Left ventricle myocardium superior (tissue), 1 donor: ENCODE results near the gene ZSWIM3. TPM values are rescaled to one million over a fixed set of nuclear protein-coding genes. Genes with fewer than 3 reads are reported as not detected.

Experiments used
- ATAC-seq: fragments of 200-7000 bp; cut with Tn5 transposase; one replicate; pipeline ENCODE4 v1.9.1; 2020; ENCODE audit warnings: mild to moderate bottlenecking, moderate library complexity
- DNase-seq: peaks from one replicate; pipeline ENCODE4 v3.0.0-alpha.2; 2020
- intact Hi-C: fragments of 100-400 bp; cut with micrococcal nuclease; formaldehyde crosslinking; loops from one replicate; pipeline ENCODE4 v1.11.0; 2022
- total RNA-seq: library from RNA; stranded (reverse); fragmentation: NEBNext Ultra II Directional; extraction: Animal tissue kit (Norgen Biotek cat#: 25700); gene quantifications from one replicate; pipeline ENCODE4 v1.2.1, GENCODE V29; 2021
- donor health status: DM: no; HTN: yes; CAD: no; lungs with severe emphysema.

The ZSWIM3 gene
- total RNA-seq, 1 donor from 2014 or later = 1.9 TPM

DNA sequence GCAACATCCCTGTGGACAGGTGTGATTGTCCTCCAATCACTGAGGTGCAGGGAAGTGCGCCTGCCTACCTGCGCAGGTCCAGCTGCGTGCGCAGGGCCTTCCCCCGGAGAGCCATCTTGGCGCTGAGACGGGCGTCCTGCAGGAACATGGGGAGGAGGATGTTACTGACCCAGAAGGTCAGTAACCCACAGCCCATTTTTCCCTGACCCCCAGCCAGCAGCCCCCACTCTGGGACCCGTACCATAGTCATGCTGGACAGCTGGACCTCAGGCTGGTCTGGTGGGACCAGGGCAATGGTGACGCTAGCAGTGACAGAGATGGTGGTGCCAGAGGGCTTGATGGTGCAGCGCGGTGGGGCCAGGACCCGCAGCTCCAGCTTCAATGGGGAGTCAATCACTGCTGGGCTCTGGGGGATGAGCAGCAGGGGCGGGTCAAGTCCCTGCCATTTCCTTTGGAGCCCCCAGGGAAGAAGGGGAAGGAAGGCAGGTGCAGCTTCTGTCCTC is 44.8 kb downstream of the ZSWIM3 start:
- no peak for ATAC-seq
- no peak for DNase-seq
- intact Hi-C loops = no loop called here

DNA sequence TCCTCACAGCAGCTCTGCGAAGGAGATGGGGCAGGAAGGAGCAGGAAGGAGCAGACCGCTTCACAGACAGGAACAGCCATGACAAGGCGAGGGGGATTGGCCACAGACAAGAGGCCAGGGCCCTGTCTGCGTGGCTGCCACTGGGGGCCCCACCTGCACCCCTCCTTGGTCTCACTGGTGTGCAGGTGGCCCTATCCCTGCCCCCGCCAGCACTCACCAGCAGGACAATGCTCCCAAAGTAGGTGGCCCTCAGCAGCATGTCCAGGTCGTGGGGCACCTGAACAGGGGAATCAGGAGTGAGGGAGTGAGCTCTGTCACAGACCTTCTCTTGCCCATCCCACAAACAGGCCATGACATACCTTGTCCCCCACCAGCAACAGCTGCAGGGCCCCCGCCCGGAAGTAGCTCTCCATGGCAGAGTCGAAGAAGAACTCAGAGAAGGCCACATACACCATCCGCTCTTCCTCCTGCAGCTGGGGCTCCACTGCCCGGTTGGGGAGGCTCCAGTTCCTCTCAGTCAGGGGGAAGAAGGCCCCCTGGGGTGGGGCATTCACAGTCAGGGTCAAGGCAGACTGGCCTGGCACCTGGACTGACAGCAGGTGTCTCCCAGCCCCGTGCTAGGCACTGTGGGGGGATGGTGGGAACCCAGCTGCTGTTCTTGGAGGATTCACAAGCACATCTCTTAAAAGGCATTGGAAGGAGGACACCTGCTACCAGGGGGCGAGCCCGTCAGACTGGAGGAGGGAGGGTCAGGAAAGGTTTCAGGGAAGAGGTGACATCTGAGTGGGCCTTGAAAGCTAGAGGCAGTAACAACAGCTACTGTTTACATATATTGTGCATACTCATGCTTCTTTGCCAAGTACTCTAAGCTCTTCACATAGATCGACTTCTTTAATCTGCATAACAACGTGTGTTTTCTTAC is 47.4 kb downstream of the ZSWIM3 start:
- intact Hi-C loops = no loop called here
- ATAC-seq (no peak), DNase-seq (no peak)

DNA sequence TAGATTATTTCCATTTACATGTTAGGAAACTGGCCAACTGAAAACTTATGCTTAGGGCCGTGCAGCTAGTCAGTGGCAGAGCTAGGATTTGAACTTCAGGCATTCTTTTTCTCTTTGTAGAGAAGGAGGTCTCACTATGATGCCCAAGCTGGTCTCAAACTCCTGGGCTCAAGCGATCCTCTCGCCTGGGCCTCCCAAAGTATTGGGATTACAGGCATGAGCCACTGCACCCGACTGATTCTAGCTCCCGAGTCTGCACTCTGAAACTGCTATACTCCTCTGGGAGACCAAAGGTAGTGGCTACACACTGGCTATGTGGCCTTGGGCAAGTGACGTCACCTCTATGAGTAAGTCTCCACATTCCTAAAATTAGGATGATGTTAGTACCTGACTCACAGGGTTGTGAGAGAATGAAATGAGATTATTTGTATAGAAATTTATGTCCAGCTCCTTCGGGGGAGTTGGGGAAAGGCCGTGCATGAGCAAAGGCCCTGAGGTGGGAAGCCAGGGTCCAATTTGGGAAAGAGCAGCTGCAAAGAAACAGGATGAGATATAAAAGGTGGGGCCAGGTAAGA is 48.2 kb downstream of the ZSWIM3 start:
- intact Hi-C loops = no loop called here
- no peak for ATAC-seq
- DNase-seq = no peak

DNA sequence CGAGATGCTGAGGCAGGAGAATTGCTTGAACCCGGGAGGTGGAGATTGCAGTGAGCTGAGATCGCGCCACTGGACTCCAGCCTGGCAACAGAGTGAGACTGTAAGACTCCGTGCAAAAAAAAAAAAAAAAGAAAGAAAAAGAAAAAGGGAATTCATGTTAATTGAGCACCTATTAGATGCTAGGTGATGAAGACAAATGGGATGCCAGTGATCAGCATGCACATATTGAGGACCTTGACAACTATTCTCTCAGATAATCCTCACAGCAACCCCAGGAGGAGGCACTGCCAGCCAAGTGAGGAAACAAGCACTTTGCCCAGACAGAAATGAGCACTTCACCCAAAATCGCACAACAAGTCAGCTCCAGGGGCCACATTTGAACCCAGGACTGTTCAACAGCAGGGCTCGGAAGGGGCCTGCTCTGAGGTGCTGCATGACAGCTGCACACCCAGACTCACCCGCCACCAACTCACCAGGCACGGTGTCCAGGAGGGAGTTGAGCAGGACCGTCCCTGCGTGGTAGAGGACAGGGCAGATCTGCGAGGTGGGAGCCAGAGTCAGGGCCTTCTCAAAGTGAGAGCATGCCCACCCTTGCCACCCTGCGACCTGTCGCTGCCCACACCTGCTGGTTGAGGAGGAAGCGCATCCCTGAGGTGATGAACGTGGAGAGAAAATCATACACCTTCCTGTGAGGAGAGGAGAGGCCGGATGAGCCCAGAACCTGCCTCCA is 50.0 kb downstream of the ZSWIM3 start:
- ATAC-seq = no peak

DNA sequence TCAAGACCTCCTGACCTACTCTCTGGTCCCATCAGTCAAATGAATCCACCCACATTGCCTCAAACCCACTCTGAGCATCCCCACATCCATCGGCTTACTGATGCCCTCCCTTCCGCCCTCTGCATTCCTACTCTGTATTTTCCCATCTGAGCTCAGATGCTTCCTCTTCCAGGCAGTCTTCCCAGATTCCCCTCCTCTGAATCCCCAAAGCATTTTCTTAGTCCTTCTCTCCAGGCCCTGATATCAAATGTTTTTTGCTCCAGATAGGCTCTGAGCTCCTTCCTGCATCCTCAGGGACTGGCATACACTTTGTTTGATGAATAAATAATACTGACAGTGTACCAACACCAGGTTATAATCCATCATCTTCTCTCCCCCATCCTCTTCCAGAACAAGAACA is 50.7 kb downstream of the ZSWIM3 start:
- intact Hi-C loops = no loop called here
- ATAC-seq (no peak), DNase-seq (no peak)

More for the DNA sequence above, 50.0 kb downstream of the ZSWIM3 start:
- intact Hi-C loops = no loop called here
- no peak for DNase-seq

DNA sequence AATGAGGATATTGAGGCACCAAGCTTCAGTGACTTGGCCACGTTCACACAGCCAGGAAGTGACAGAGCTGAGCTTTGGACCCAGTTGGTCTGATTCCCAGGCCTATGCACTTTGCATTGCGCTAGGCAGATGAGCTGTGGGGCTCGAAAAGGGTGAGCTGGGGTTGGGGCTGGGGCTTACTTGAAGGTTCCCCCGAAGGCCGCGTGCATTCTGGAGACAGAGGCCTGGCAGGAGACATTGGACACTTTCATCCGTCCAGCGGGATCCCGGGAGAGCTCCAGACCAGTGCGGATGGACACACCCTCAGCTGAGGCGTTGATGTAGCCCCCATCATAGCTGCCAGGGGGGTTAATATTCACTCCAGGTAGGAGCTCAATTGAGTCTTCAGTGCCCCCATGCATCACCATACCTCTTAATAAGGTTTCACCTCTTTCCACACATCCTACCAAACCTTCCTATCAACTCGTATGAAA is 52.0 kb downstream of the ZSWIM3 start:
- ATAC-seq (no peak), DNase-seq (no peak)
- intact Hi-C loops = no loop called here

DNA sequence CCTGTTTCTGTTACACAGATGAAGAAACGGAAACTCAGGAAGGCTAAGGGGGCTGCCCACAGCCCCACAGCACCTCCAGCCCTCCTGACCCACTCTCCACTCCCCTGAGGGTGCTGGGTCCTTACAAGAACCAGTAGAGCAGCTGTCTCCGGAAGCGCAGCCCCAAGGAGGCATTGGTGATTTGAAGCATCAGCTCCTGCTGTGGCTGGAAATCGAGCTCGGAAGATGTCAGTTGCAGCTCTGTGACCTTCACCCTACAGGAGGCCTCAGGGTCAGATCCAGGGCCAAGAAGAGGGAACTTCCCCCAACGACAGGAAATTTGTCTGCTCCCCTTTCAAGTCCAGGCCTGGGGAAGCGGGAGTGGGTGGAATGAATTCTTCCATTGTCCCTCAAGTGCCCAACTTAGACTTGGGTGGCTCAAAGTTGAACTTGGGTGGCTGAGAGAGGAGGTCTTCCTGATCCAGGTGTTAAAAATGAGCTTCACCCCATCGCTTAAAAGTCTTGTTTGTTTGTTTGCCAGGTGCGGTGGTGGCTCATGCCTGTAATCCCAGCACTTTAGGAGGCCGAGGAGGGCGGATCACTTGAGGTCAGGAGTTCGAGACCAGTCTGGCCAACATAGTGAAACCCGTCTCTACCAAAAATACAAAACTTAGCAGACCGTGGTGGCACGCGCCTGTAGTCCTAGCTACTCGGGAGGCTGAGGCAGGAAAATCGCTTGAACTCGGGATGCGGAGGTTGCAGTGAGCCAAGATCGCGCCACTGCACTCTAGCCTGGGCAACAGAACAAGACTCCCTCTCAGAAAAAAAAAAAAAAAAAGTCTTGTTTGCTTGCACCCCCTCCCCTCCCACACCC is 52.6 kb downstream of the ZSWIM3 start:
- no peak for ATAC-seq
- intact Hi-C loops = no loop called here
- no peak for DNase-seq

DNA sequence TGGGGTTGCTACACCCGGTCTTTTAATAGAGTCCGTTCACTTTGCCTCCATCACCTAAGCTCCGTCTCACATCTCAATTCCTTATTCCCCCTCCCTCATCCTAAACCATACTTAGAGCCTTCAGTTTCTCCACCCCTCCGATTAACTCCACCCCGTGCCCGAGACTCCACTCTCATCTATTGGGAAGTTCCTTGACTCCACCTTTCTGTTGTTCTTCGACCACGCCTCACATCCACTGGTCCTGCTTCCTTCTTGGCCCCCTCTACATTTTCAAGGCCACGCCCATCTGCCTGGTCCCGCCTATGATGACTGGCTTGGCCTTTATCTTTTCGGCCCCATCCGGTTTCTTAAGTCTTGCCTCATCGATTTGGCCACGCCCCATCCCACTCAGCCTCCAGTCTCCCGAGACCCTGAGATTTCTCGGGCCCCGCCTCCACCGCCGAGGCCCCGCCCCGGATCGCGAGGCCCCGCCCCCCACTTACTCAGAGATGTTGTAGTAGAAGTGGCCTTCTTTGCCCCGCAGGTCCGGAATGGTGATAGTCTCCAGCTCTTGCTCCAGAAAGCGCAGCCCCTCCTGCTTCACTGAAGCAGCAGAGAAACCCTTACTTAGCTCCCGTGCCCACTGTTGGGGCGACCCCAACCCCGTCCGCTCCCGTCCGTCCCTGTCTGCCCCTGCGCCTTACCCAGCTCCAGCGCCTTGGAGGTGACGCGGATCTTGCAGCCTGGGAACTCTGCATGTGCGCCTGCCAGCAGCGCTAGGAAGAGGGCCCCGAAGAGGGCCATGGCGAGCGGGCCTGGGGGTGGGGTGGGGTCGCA is 53.5 kb downstream of the ZSWIM3 start:
- intact Hi-C loops = no loop called here
- ATAC-seq (peak; percentile 85), DNase-seq (peak; percentile 96)

DNA sequence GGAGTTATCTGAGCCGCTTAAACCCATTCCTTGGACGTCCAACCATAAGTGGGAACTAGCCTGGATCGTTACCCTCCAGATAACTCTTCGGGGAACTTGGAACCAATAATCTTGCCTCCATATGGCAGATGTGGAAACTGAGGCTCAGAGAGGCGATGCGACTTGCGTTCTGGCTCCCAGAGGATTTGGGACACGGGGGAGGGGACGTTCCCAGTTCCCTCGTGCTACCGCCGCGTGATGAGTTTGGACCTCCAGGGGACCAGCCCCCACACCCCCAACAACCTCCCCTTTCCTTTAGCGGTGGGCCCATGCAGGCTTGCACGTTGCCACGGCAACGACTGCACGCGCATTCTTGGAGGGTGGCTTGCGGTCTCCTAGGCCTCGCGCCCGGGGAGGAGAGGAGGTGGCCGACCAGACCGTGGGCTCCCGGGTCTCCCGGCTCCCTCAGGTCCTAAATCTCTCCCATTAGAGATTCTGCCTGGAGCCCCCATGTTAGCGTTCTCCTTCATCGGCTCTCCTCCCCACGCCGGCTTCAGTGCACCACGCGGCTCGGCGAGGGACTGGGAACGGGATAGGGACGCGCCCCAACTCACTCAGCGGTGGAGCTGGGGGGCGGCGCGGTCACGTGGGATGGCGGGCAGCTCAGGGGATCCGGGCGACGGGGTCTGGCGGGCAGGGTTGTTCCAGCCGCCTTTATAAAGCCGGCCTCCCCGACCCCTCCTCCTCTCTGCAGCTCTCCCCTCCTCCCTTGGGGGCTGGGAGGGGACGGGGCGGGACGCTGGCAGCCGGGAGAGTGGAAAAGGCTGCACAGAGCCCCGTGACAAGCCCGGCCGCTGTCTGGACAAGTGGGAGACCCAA is 54.3 kb downstream of the ZSWIM3 start, which contains the start of gene PLTP:
PLTP (minus strand) TSS at position 670 of the 858 bp plus-strand sequence. CDS start 703 bp downstream, outside the sequence.
- ATAC-seq = peak; percentile 79
- peak; percentile 88 for DNase-seq
- intact Hi-C loops = no loop called here

DNA sequence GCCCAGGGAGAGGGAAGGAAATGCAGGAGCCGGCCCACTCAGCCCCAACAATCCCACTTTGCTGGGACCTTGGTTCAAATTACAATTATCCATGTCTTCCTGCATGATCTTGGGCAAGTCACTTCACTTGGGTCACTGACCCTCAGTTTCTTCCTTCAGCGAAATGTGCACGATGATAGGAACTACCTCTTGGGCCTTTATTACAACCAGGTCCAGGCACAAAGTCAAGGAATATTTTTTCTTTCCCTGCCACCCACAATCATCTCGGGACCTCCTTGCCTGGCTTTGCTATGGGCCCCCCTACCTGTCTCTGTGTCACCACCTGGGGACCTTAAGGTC is 54.9 kb downstream of the ZSWIM3 start:
- ATAC-seq = no peak
- intact Hi-C loops = no loop called here
- no peak for DNase-seq

DNA sequence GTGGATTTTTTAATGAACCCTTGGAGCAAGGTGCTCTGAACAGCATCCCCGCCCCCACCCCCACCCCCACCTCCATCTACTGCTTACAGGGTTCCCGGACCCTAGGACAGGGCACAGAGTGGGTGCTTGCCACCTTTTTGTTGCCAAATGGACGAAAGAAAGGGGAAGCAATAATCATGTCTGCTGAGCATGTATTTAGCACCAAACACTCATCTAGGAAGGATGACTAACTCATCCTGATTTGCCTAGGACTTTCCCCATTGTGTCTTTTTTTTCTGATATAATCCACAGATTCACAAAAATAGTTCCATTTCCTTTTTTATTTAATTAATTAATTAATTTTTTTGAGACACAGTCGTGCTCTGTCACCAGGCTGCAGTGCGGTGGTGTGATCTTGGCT is 55.7 kb downstream of the ZSWIM3 start:
- DNase-seq (no peak), ATAC-seq (no peak)
- intact Hi-C loops = no loop called here

DNA sequence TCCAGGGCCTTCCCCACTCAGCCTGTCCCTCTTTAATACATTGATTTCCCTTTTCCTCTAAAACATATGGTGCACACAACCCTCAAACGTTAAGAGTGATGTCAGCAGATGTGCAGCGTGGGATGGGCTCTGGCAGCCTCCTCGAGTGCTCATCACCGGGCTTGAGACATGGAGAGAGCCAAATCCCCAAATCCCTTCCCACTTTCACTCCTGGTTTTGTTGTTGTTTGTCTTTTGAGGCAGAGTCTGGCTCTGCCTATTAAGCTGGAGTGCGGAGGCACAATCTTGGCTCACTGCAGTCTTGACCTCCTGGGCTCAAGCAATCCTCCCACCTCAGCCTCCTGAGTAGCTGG is 60.4 kb downstream of the ZSWIM3 start:
- peak; percentile 26 for ATAC-seq
- peak; percentile 64 for DNase-seq
- intact Hi-C loops = no loop called here

DNA sequence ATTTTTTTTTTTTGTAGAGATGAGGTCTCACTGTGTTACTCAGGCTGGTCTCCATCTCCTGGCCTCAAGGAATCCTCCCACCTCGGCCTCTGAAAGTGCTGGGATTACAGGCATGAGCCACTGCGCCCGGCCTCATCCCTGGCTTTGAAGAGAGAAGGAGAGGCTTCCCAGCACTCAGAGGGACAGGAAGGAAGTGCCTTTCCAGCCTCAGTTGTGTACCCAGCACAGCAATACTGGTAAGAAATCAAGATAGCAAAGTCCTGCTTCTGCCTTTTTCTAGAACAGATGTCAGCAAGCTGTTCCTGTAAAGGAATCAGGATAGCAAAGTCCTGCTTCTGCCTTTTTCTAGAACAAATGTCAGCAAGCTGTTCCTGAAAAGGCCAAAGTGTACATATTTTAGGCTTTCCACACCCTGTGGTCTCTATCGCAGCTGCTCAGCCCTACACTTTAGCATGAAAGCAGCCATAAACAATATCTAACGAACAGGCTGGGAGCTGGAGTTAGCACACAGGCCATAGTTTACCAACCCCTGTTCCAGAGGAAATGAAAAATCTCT is 60.8 kb downstream of the ZSWIM3 start:
- ATAC-seq = peak; percentile 54

DNA sequence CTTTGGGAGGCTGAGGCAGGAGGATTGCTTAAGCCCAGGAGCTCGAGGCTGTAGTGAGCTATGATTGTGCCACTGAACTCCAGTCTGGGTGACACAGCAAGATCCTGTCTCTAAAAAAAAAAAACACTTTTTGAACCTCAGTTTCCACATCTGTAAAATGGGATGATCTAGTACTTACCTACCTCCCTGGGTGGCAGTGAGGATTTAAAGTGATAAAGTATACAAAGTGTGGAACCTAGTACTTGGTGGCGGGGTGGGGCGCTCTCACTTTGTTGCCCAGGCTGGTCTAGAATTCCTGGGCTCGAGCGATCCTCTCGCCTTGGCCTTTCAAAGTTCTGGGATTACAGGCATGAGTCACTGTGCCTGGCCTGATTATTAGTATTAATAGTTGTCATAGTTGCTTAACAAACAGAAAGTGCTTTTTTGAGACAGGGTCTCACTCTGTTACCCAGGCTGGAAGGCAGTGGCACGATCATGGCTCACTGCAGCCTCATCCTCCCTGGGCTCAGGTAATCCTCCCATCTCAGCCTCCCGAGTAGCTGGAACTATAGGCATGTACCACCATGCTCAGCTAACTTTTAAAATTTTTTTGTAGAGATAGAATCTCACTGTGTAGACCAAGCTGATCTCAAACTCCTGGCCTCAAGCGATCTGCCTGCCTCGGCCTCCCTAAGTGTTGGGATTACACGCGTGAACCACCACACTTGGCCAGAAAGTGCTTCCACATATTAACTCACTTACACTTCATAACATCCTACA is 61.5 kb downstream of the ZSWIM3 start:
- peak; percentile 34 for DNase-seq
- intact Hi-C loops = no loop called here
- ATAC-seq = peak; percentile 4

More for the DNA sequence above, 60.8 kb downstream of the ZSWIM3 start:
- intact Hi-C loops = no loop called here
- DNase-seq = no peak

DNA sequence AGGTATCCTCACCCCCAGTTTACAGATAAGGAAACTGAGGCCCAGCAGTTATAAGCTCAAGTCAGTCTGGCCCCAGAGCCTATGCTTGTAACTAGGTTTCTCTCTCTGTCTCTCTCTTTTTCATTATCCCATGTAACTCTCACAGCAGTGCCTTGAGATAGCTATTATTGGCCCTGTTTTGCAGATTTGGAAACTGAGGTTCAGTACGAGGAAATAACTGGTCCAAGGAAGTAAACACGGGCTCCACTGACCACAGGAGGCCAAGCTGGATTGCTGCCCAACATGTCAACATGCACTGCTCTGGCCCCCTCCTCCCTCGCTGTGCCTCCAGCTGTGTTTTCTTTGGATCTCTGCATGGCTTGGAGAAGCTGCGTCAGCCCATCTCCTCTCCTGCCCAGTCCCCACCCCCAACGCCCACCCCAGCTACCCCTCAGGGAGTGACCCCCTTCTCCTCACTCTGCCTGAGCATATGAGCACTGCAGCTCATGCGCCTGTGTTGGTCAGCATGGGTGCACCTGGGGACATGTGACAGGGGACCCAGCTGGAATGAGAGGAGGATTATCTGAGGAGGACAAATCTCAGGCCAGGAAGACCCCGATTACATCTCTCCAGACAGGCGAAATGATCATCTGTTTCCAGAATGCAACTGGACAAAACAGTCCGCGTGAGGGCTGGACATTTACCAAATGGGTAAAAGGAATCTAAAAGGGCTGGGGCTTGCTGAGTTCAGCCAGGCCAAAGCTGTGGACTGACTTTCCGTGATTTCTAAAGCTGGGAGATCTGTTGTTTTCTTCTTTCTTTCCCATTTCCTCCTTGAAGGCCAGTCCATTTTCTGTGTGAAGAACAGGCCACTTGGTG is 62.4 kb downstream of the ZSWIM3 start:
- DNase-seq = peak; percentile 86
- peak; percentile 80 for ATAC-seq
- intact Hi-C loops = no loop called here
